TTC549 (cell line): ENCODE data around the gene OAT.

ENCODE experiments used
- FAIRE-seq: peaks from 2 replicates; lab custom pipeline; 2012; peaks lifted over from hg19 to GRCh38; lab: Jason Lieb, UNC

The OAT gene

GRCh38 chr10:124353896-124354295 lies 64.8 kb downstream of the OAT start:
- no peak for FAIRE-seq

DNA sequence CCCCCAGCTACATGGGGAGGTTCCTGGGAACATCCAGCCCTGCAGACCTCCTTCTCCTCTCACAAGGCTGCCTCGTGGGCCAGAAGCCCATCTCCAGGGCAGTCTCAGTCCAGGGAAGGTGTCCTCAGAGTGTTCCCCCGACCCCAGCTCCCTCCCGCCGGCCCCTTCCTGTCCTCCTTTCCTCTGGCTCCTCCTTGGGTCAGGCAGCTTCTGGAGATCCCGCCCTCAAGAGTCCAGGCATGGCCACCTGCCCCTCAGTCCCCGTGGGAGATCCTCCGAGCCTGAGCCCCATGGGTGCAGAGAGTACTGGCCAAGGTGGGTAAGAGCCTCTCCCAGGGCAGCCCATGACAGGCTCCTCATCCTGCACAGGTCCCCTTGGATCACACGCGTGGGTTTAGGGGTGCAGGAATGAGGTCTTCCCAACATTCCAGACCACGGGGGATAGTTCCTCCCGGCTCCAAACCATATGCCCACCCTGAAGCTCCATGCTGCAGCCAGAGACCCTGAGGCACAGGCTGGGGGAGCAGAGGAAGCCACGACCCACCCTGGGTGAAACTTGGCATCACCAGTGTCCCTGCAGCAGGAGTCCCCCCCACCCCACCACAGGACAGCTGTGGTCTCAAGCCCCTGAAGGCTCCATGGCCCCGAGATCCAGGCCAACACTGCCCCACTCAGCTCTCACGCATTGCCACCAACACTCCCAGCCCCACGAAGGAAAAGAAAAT lies 65.5 kb downstream of the OAT start:
- no peak for FAIRE-seq

DNA sequence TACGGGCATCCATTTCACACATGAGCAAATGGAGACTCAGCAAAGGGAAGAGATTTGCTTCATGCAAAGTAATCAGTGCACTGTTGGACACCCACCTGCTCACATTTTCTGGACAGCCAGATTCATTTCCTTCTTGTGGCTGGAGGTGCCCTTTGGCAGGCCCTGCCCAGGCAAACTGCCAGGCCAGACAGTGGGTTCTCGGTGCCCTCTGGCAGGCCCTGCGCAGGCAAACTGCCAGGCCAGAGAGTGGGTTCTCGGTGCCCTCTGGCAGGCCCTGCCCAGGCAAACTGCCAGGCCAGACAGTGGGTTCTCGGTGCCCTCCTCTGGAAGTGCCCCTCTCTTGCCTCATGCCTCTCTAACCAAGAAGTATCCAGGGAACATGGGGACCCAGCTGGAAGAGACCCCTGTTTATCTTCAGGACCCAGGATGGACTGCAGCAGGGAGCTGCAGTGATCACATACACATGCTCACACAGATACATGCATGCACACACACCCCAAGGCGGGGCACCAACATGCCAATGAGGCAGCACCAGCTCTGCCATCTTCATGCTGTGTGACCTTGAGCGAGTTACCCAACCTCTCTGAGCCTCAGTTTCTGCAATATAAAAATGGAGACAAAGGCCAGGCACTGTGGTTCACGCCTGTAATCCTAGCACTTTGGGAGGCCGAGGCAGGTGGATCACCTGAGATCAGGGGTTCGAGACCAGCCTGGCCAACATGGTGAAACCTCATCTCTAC lies 67.1 kb downstream of the OAT start:
- FAIRE-seq: no peak

- FAIRE-seq: no peak
These were observed 67.9 kb downstream of the OAT start for GRCh38 chr10:124350806-124351205.

- no peak for FAIRE-seq
These were observed 68.8 kb downstream of the OAT start for GRCh38 chr10:124349996-124350280.

DNA sequence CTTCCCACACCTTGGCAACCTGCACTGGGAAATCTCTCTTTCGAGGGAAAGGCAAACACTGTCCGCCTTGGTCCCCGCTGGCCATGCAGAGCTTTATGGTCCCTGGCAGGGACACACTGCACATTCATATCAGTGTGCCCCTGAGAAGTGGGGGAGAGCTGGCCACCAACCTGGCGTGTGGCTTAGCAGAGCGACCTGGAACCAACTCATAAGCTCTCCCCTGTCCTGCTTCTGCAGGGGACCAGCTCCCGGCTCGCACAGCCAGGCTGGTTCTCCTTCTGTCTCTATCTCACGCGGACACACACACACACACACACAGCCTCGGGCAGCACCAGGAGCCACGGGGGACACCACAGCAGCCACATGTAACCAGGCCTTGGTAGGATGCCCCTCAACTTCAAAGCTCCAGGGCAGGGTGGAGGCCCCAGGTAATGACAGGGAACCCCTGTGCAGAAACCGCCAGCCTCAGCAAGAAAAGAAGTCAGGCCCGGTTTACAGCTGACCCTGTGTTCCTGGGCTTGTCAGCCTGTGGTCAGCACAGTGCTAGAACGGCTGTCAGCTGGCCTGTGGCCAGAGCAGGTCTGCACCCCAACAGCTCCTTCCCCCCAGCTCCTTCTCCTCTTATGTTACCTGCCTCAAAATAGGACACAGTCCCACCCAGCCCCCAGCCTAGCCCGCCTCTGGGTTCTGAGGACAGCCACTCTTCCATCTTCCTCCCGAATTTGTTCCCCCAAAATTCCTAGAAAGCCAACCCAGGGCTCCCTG lies 69.3 kb downstream of the OAT start:
- no peak for FAIRE-seq

DNA sequence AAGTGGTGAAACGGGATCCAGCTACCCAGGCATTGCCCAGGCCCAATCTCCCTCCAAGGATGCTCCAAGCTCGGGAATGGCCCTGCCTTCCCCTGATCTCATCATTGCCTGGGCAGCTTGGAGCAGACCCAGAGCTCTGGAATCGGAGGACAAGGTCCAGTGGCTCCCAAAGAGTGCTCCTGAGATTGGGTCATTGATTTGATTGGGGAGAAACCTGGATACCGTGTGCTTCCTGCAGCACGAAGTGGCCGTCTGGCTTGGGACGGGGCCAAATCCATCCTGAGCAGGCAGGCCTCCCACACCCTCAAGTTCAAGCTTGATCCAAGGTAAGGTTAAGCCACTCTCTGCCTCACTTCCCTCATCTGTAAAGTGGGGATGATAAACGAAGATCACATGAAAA lies 69.9 kb downstream of the OAT start:
- FAIRE-seq: no peak

DNA sequence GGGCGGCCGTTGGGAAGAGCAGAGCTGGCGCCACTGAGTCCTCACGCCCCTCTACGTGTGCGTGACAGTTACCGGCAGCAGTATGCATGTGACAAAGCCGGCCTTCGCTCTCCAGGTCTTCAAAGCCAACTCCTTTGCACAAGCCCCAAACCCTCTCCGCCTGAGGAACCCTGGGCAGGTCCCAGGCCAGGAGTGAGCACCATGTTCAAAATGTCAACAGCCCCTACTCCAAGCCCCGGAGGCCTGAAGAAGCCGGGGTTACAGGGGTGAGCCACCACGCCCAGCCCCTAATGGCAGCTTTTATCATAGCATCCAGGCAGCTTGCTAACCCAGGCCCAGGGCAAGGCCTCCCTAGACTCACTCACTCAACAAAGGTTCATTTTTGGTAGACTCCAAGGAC lies 70.8 kb downstream of the OAT start:
- no peak for FAIRE-seq
